IMR-90 (cell line): ENCODE measurements around the gene CUTC. TPM values are rescaled to one million over a fixed set of nuclear protein-coding genes. Genes with fewer than 3 reads are reported as not detected.

Experiments
- ATAC-seq: fragments of 200-7000 bp; cut with Tn5 transposase; 2 replicates; pipeline ENCODE4 v1.9.1; 2020; ENCODE audit warnings: low read depth, mild to moderate bottlenecking, moderate library complexity
- BruUV-seq: library from RNA; stranded (reverse); fragments of 400-500 nt; replicated peaks from 2 replicates; lab custom pipeline; 2021; lab: Mats Ljungman, UMichigan
- CTCF ChIA-PET: fragments of 300-600 bp; formaldehyde crosslinking; extraction: SDS; loops from one replicate; lab custom pipeline; 2021; ENCODE audit warnings: antibody characterized with exemption; lab: Yijun Ruan, JAX
- POLR2A ChIA-PET: fragments of 300-600 bp; sonication (Branson Sonifier 250); formaldehyde crosslinking; loops from one replicate; lab custom pipeline; 2022; ENCODE audit warnings: antibody characterized with exemption; ENCODE audit not compliant: unreplicated experiment; lab: Charles Lee
- DNase-seq: peaks from one replicate; pipeline ENCODE4 v3.0.0; 2013
- H2AFZ ChIP-seq: replicated peaks from 2 replicates; pipeline ENCODE3; 2013; ENCODE audit warnings: low read length, mild to moderate bottlenecking; ENCODE audit not compliant: poor library complexity
- H2AK5ac ChIP-seq: 2 replicates; pipeline ENCODE4 v1.6.1; 2013; ENCODE audit warnings: low read depth, low read length, inconsistent platforms
- H2AK9ac ChIP-seq: replicated peaks from 2 replicates; pipeline ENCODE3; 2013; ENCODE audit warnings: mild to moderate bottlenecking, low read depth, low read length, moderate library complexity; ENCODE audit not compliant: poor library complexity
- H2BK120ac ChIP-seq: 2 replicates; pipeline ENCODE4 v1.6.1; 2013; ENCODE audit warnings: low read depth, low read length, inconsistent platforms
- H2BK15ac ChIP-seq: 3 replicates; pipeline ENCODE4 v1.6.1; 2013; ENCODE audit warnings: low read depth, low read length, inconsistent platforms
- H2BK20ac ChIP-seq: 2 replicates; pipeline ENCODE4 v1.6.1; 2013; ENCODE audit warnings: low read depth, mild to moderate bottlenecking, inconsistent platforms, low read length, moderate library complexity
- H2BK5ac ChIP-seq: 2 replicates; pipeline ENCODE4 v1.6.1; 2013; ENCODE audit warnings: mild to moderate bottlenecking, low read depth, low read length, inconsistent platforms; ENCODE audit not compliant: poor library complexity, severe bottlenecking
- H3K14ac ChIP-seq: replicated peaks from 2 replicates; pipeline ENCODE4 v1.6.1; 2013; ENCODE audit warnings: low read depth, low read length, inconsistent platforms
- H3K18ac ChIP-seq: 2 replicates; pipeline ENCODE4 v1.6.1; 2013; ENCODE audit warnings: low read depth, low read length, control low read depth
- H3K23ac ChIP-seq: 2 replicates; pipeline ENCODE4 v1.6.1; 2013; ENCODE audit warnings: low read depth, low read length, inconsistent platforms
- H3K27ac ChIP-seq: 2 replicates; pipeline ENCODE4 v1.5.1; 2013; ENCODE audit warnings: mild to moderate bottlenecking, control low read depth, low read length; ENCODE audit not compliant: insufficient read depth
- H3K27me3 ChIP-seq: 2 replicates; pipeline ENCODE4 v1.6.1; 2013; ENCODE audit warnings: low read length; ENCODE audit not compliant: control insufficient read depth, insufficient read depth
- H3K36me3 ChIP-seq: 2 replicates; pipeline ENCODE4 v1.6.1; 2013; ENCODE audit warnings: low read length, mixed read lengths; ENCODE audit not compliant: control insufficient read depth, insufficient read depth
- H3K4ac ChIP-seq: 2 replicates; pipeline ENCODE4 v1.6.1; 2013; ENCODE audit warnings: low read depth, low read length, inconsistent platforms
- H3K4me1 ChIP-seq: 2 replicates; pipeline ENCODE4 v1.6.1; 2013; ENCODE audit warnings: low read length, mixed read lengths; ENCODE audit not compliant: control insufficient read depth, insufficient read depth
- H3K4me2 ChIP-seq: 2 replicates; pipeline ENCODE4 v1.6.1; 2013; ENCODE audit warnings: low read depth, mild to moderate bottlenecking, control low read depth, low read length, moderate library complexity
- H3K4me3 ChIP-seq: 2 replicates; pipeline ENCODE4 v1.5.1; 2013; ENCODE audit warnings: low read depth, mild to moderate bottlenecking, control low read depth, low read length, moderate library complexity; ENCODE audit not compliant: insufficient read depth
- H3K56ac ChIP-seq: 2 replicates; pipeline ENCODE4 v1.6.1; 2013; ENCODE audit warnings: low read length, inconsistent platforms; ENCODE audit not compliant: insufficient read depth; ENCODE audit errors: extremely low read depth
- H3K79me1 ChIP-seq, 2 experiments: 2 replicates each; pipeline ENCODE4 v1.6.1; 2013; ENCODE audit warnings: low read length in 2 of 2, inconsistent platforms in 1 of 2, low read depth in 1 of 2
- H3K9ac ChIP-seq: 2 replicates; pipeline ENCODE4 v1.6.1; 2013; ENCODE audit warnings: low read depth, low read length, control low read depth
- H3K9me1 ChIP-seq: 2 replicates; pipeline ENCODE4 v1.6.1; 2013; ENCODE audit warnings: low read length, inconsistent platforms; ENCODE audit not compliant: insufficient read depth
- H3K9me3 ChIP-seq: 2 replicates; pipeline ENCODE4 v1.6.1; 2013; ENCODE audit warnings: low read length; ENCODE audit not compliant: control insufficient read depth, insufficient read depth
- H4K20me1 ChIP-seq: 2 replicates; pipeline ENCODE4 v1.6.1; 2013; ENCODE audit warnings: low read length, inconsistent platforms; ENCODE audit not compliant: insufficient read depth
- H4K5ac ChIP-seq: 2 replicates; pipeline ENCODE4 v1.6.1; 2013; ENCODE audit warnings: mild to moderate bottlenecking, low read depth, low read length, control low read depth
- H4K8ac ChIP-seq, 2 experiments: 2 replicates each; pipeline ENCODE4 v1.6.1; 2013; ENCODE audit warnings: low read depth in 2 of 2, low read length in 2 of 2, control low read depth in 1 of 2, inconsistent platforms in 1 of 2
- H4K91ac ChIP-seq: 2 replicates; pipeline ENCODE4 v1.6.1; 2013; ENCODE audit warnings: low read depth, low read length, inconsistent platforms; ENCODE audit not compliant: insufficient read depth
- BHLHE40 ChIP-seq: fragments of 150-350 bp; IDR thresholded peaks from 2 replicates; pipeline ENCODE4 v1.6.1; 2016; ENCODE audit warnings: mild to moderate bottlenecking, low read depth, low read length
- CHD1 ChIP-seq: IDR thresholded peaks from 2 replicates; pipeline ENCODE4 v1.6.1; 2012; ENCODE audit warnings: low read depth, low read length, improper control_type of control experiment
- FOS ChIP-seq: fragments of 150-350 bp; IDR thresholded peaks from 2 replicates; pipeline ENCODE4 v1.6.1; 2016; ENCODE audit warnings: low read depth, low read length
- MAFK ChIP-seq: IDR thresholded peaks from 2 replicates; pipeline ENCODE4 v1.6.1; 2012; ENCODE audit warnings: low read depth, low read length, improper control_type of control experiment
- MAZ ChIP-seq: IDR thresholded peaks from 2 replicates; pipeline ENCODE4 v1.6.1; 2012; ENCODE audit warnings: low read depth, mild to moderate bottlenecking, low read length, improper control_type of control experiment, moderate library complexity, borderline replicate concordance
- MXI1 ChIP-seq: IDR thresholded peaks from 2 replicates; pipeline ENCODE4 v1.6.1; 2012; ENCODE audit warnings: low read depth, mild to moderate bottlenecking, low read length, moderate library complexity, borderline replicate concordance
- NFE2L2 ChIP-seq: fragments of 150-350 bp; IDR thresholded peaks from 2 replicates; pipeline ENCODE4 v1.6.1; 2016; ENCODE audit warnings: low read depth, mild to moderate bottlenecking, low read length
- RAD21 ChIP-seq: IDR thresholded peaks from 2 replicates; pipeline ENCODE4 v1.6.1; 2012; ENCODE audit warnings: low read length, improper control_type of control experiment
- RCOR1 ChIP-seq: IDR thresholded peaks from 2 replicates; pipeline ENCODE4 v1.6.1; 2012; ENCODE audit warnings: mild to moderate bottlenecking, low read length, improper control_type of control experiment; ENCODE audit not compliant: insufficient replicate concordance
- RFX5 ChIP-seq: IDR thresholded peaks from 2 replicates; pipeline ENCODE4 v1.8.0; 2012; ENCODE audit warnings: low read depth, mild to moderate bottlenecking, low read length, moderate library complexity
- SMC3 ChIP-seq: fragments of 150-350 bp; IDR thresholded peaks from 2 replicates; pipeline ENCODE4 v1.6.1; 2016; ENCODE audit warnings: low read depth, mild to moderate bottlenecking, antibody characterized with exemption, low read length, moderate library complexity
- USF2 ChIP-seq: fragments of 150-350 bp; IDR thresholded peaks from 2 replicates; pipeline ENCODE4 v1.6.1; 2017; ENCODE audit warnings: mild to moderate bottlenecking, antibody characterized with exemption, low read length, low read depth
- WGBS, 2 experiments: methylation state at CpG; one replicate each; pipeline versions ENCODE4 v1.1.5 to v1.1.7; 2013; ENCODE audit warnings: missing lambda C conversion rate in 2 of 2; ENCODE audit not compliant: insufficient read length in 1 of 2; ENCODE audit errors: extremely low coverage in 2 of 2; 5-methylcytosine and 5-hydroxymethylcytosine counted together
- dilution Hi-C: fragments of 300-500 bp; cut with HindIII; formaldehyde crosslinking; loops from one replicate; pipeline ENCODE4 v1.14.3; 2018; ENCODE audit warnings: low sequenced_read_pairs; ENCODE audit not compliant: unreplicated experiment
- in situ Hi-C: fragments of 300-500 bp; cut with MboI; formaldehyde crosslinking; loops from 3 replicates; pipeline ENCODE4 v1.14.3; 2019; ENCODE audit warnings: low sequenced_read_pairs, inconsistent platforms, mixed read lengths
- intact Hi-C: fragments of 100-400 bp; cut with micrococcal nuclease; formaldehyde crosslinking; loops from 2 replicates; pipeline ENCODE4 v1.10.0; 2022
- polyA plus RNA-seq, 3 experiments: library from polyadenylated mRNA; depleted of rRNA; stranded (reverse); fragments of >200 nt; gene quantifications; 2 replicates each; pipeline ENCODE4 v1.2.3, GENCODE V29; 2012; ENCODE audit warnings: low replicate concordance in 1 of 3
- total RNA-seq: library from RNA; depleted of rRNA; stranded (reverse); fragments of >200 nt; gene quantifications from 2 replicates; pipeline ENCODE4 v1.2.3, GENCODE V29; 2012
- TF ChIP-seq, protein P1 (sequence below): fragments of 150-350 bp; IDR thresholded peaks from 2 replicates; pipeline ENCODE4 v1.6.1; 2016; ENCODE audit warnings: low read depth, mild to moderate bottlenecking, low read length, moderate library complexity, borderline replicate concordance
- TF ChIP-seq, protein P2 (sequence below): conservative IDR thresholded peaks from 2 replicates; pipeline ENCODE4 v1.5.1; 2012; ENCODE audit warnings: mild to moderate bottlenecking, low read depth, low read length, improper control_type of control experiment

CUTC gene
- total and polyA plus RNA-seq, 2 of the 4 experiments (the other 2 are of a cell fraction): 7.0 to 10.2 TPM

DNA sequence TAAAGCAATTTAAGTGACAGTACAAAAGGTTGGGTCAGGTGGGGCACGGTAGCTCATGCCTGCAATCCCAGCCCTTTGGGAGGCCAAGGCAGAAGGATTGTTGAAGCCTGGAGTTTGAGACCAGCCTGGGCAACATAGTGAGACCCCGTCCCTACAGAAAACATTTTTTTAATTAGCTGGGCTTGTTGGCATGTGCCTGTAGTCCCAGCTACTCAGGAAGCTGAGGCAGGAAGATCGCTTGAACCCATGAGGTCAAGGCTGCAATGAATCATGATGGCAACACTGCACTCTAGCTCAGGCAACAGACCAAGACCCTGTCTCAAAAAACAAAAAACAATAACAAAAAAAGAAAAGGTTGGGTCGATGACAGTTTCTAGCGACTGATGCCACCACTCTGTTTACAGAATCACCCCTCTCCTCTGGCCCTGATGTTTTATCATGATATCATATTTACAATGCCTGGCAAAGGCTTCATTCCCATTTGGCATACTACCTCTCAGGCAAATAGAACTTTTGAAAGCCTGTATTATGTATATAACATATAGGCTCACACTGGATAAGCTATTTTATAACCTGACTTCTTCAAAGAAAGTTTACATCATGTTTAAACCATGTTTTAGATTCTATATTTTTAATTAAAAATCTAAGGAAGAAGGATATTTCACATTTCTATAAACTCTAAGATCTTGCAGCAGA, 49.8 kb downstream of the CUTC start:
- H2AK9ac ChIP-seq: no peak overlapping the region
- peak overlapping the region; percentile 77 for H2BK120ac ChIP-seq
- no peak overlapping the region for H3K4me3 ChIP-seq
- peak overlapping the region; percentile 38 for H3K18ac ChIP-seq
- H3K79me1 ChIP-seq: no peaks in the 10 kb centered on the region; a peak in 1 of 4 replicates
- no peaks in the 10 kb centered on the region for H3K9me3 ChIP-seq
- 0 out of 4 replicates have a peak overlapping the region, but pooled peaks of 1 of the 2 experiments have one; percentile 27 for H4K8ac ChIP-seq
- H4K20me1 ChIP-seq: no peaks in the 10 kb centered on the region
- in situ Hi-C loops (no loop called here), dilution Hi-C loops (no loop called here), intact Hi-C loops (loop anchor here (5.0 kb wide), 2 partner anchors 50 kb away; partner anchors contain the start of genes COX15 and CUTC)
- DNase-seq (no peak), ATAC-seq (no peak)
- peak overlapping the region; percentile 42 for H2BK5ac ChIP-seq
- peak overlapping the region; percentile 72 for H3K4ac ChIP-seq
- H2AFZ ChIP-seq: no peak overlapping the region
- 93% methylated on average over 2 of the region's 5 CpGs; no CpG with 5 or more reads in 1 of the 2 experiments for WGBS, 2 experiments
- H2AK5ac ChIP-seq: peak overlapping the region; percentile 69; the same call in 1 of the 2 replicates
- H3K27me3 ChIP-seq: no peaks in the 10 kb centered on the region
- BruUV-seq: no TSS peak
- H4K91ac ChIP-seq: peak overlapping the region; percentile 68
- H4K5ac ChIP-seq: peak overlapping the region; percentile 12; the same call in 1 of the 2 replicates
- ChIA-PET CTCF (no interaction called here), POLR2A (no interaction called here)
- no peaks in the 10 kb centered on the region for H3K36me3 ChIP-seq
- H3K56ac ChIP-seq: no peak overlapping the region
- H3K9me1 ChIP-seq: peaks cover 5% of the 10 kb centered on the region
- peaks cover 18% of the 10 kb centered on the region for H3K4me1 ChIP-seq
- H3K23ac ChIP-seq: no peak overlapping the region
- no peak overlapping the region for H3K14ac ChIP-seq
- no peak overlapping the region for H3K9ac ChIP-seq
- peak overlapping the region; percentile 9; the same call in 1 of the 2 replicates for H3K27ac ChIP-seq
- H3K4me2 ChIP-seq: no peak overlapping the region
- peak overlapping the region; percentile 83; the same call in 1 of the 2 replicates for H2BK20ac ChIP-seq
- peak overlapping the region; percentile 88; the same call in 2 of the 3 replicates for H2BK15ac ChIP-seq
- TF ChIP-seq RAD21 (no peak), CHD1 (no peak), MAZ (no peak), SMC3 (no peak), RFX5 (no peak), BHLHE40 (no peak), FOS (no peak), RCOR1 (no peak), USF2 (no peak), MAFK (no peak), NFE2L2 (no peak), MXI1 (no peak)
- TF ChIP-seq, protein P1, sequence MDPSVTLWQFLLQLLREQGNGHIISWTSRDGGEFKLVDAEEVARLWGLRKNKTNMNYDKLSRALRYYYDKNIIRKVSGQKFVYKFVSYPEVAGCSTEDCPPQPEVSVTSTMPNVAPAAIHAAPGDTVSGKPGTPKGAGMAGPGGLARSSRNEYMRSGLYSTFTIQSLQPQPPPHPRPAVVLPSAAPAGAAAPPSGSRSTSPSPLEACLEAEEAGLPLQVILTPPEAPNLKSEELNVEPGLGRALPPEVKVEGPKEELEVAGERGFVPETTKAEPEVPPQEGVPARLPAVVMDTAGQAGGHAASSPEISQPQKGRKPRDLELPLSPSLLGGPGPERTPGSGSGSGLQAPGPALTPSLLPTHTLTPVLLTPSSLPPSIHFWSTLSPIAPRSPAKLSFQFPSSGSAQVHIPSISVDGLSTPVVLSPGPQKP: no peak
- TF ChIP-seq, protein P2, sequence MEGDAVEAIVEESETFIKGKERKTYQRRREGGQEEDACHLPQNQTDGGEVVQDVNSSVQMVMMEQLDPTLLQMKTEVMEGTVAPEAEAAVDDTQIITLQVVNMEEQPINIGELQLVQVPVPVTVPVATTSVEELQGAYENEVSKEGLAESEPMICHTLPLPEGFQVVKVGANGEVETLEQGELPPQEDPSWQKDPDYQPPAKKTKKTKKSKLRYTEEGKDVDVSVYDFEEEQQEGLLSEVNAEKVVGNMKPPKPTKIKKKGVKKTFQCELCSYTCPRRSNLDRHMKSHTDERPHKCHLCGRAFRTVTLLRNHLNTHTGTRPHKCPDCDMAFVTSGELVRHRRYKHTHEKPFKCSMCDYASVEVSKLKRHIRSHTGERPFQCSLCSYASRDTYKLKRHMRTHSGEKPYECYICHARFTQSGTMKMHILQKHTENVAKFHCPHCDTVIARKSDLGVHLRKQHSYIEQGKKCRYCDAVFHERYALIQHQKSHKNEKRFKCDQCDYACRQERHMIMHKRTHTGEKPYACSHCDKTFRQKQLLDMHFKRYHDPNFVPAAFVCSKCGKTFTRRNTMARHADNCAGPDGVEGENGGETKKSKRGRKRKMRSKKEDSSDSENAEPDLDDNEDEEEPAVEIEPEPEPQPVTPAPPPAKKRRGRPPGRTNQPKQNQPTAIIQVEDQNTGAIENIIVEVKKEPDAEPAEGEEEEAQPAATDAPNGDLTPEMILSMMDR: no peak
